ENCODE measurements around the gene TRIP12.
"Not testable (repeated sequence)": the region's sequence is repeated elsewhere in the genome, so short reads cannot be mapped to it uniquely, and the experiment has no call there.

GRCh38 chr2:229924541-229924940 lies 2.7 kb upstream of the TRIP12 start:
- not testable (repeated sequence) for TF ChIP-seq CTCF (conservative IDR thresholded peaks at IDR 0.05; ENCODE audit: low read length); EZH2phosphoT487 (IDR thresholded peaks at IDR 0.05; ENCODE audit: borderline replicate concordance)

Data from Loucy (cell line).